Stimulated activated CD4-positive, alpha-beta T cell treated with anti-CD3 and anti-CD28 coated beads, TNF-alpha, amount 100 ng/mL, for 1 hour (primary cell): Measurements from ENCODE around the gene CD200.

Source experiments
- DNase-seq, 3 donors: peaks; one replicate each; pipeline ENCODE4 v3.0.0-alpha.2; 2020; ENCODE audit warnings: low read depth in 3 of 3, low spot score in 1 of 3

CD200 gene

GRCh38 chr3:112331851-112332250 lies 1.1 kb upstream of the CD200 start:
- DNase-seq, result no peak

GRCh38 chr3:112333381-112334317 lies 693 bp downstream of the CD200 start:
- DNase-seq, result no peak

- no peak for DNase-seq
These were observed 1.9 kb downstream of the CD200 start for GRCh38 chr3:112334691-112335433.

DNA sequence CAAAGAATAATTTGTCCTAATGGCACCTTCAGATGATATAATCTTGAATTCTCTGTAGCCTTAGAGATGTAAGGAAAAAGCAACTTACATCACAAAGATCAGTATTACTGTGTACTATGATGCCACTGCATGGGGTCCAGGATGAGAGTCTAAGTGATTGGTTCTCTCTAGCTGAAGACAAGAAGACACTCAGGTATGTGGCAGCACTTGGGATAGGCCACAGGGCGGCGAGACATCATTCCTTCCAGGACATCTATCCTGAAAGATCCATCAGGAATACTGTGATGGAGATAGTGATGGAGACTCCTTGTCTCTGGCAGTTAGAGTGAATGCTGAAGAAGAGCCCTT lies 2.5 kb downstream of the CD200 start:
- no peak for DNase-seq

DNA sequence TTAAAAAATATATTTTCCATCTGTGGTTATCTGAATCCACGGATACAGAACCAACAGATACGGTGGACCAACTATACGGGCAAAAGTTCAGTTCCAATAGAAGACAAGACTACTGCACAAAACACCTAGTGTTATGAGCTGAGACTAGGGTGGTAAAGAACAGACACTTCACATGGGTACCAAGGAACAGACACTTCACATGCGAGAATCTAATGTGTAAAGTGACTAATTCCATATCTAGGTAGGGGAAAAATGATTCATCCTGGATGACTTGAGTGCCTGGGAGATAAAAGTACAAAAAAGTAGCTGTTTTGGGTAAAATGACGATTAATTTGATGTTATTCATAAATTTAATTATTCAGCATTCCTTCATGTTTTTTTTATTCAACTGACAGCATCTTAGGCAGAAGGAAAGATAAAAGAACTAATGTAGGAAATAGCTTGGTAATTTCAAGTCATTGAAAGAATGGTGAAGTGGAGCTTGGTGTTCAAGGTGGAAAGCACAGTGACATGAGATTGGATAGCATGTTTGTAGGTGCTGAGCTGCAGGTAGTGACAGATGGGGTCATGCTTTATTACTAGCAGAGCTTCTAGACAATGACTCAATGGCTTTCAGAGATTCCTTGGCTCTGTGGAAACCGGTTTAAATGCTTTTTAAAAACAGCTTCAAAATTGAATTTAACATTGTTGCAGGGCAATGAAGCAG lies 5.2 kb downstream of the CD200 start:
- no peak for DNase-seq

DNA sequence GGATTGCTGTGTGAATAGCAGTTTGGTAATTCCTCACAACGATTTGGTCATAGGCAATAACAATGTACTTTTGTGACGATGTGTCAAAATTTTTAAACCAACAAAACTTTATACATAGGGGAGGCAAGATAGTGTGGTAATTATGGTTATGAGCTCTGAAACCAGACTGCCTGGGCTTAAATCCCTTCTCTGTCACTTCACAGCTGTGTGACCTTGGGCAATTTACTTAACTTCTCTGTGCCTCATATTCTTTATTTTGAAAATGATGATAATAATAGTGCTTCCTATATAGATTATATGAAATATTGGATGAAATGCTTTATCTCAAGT lies 5.7 kb downstream of the CD200 start:
- no peak for DNase-seq

- DNase-seq, result no peak
These were observed 6.2 kb downstream of the CD200 start for GRCh38 chr3:112339134-112339533.

- no peak for DNase-seq
These were observed 6.7 kb downstream of the CD200 start for GRCh38 chr3:112339609-112340008.

DNA sequence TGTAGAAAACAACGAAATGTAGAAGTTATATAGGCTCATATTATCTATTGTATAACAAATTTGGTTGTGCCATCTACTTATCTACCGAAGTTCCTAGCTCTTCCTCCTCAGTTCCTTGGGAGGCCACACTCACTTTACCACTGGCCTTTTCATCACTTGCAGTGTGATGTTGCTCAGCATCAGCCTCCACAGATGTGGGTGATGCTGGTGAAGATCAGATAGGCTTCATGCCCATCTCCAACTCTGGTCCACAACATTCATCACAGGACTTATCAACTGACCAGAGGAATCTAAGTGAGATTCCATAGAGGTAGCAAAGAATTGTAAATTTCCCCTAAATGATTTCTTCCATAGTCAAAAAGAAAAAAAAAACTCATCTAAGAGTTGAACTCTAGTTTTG lies 8.4 kb downstream of the CD200 start:
- DNase-seq, result no peak

DNA sequence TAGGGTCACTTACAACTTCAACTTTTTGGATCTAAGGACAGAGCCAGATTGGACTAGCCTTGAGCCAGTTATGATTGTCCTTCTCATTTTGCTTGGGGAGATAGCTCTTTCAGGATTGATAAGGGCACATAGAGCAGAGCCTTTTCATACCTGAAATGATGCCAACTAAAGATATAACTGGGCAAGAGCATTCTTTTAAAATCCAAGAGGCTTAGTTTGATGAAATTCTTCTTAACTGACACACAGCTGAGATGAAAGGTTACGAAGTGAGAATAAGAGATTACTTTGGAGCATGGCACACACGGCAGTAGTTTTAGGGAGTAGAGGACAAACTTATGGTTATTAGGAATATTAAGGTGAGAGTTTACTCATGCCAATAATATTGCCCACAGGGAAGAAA lies 12.7 kb downstream of the CD200 start:
- no peak for DNase-seq

- no peak for DNase-seq
These were observed 13.7 kb downstream of the CD200 start for GRCh38 chr3:112346491-112347122.

- no peak for DNase-seq
These were observed 16.0 kb downstream of the CD200 start for GRCh38 chr3:112348943-112349342.

DNA sequence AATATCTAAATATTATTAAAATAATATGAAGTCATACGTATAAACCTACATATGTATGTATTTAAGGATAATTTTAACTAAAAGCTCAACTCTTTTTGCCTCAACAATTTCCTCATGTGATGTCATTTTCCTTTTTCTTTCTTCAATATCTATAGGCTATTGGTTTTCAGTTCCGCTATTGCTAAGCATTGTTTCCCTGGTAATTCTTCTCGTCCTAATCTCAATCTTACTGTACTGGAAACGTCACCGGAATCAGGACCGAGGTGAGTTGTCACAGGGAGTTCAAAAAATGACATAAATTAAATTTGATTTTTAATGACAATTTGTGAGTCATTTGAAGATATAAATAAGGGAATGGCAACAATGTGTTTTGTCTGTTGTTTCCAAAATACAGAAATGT lies 16.6 kb downstream of the CD200 start:
- no peak for DNase-seq

GRCh38 chr3:112350018-112350810 lies 17.3 kb downstream of the CD200 start:
- DNase-seq, result no peak

DNA sequence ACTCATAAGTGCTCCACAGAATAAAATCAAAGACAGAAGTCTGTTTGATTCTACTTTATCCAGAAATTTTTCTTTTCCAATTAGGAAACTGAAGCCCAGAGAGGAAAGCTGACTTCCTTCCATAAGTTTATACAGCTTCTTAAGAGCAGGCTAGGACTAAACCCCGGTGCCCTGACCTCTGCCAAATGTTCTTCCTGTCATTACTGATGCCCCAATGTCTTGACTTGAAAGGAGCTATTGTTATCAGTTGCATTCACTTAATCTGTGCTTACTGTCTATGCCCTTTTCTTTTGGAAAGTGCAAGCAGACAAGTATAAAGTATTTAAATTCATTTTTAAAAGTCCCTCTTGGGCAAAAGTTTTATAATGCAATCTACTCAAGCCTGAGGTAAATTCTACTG lies 18.1 kb downstream of the CD200 start:
- DNase-seq, result no peak

- DNase-seq, result no peak
These were observed 18.9 kb downstream of the CD200 start for GRCh38 chr3:112351823-112352222.

GRCh38 chr3:112352720-112353119 lies 19.8 kb downstream of the CD200 start:
- DNase-seq, result no peak

- DNase-seq, result no peak
These were observed 20.4 kb downstream of the CD200 start for GRCh38 chr3:112353365-112353764.

DNA sequence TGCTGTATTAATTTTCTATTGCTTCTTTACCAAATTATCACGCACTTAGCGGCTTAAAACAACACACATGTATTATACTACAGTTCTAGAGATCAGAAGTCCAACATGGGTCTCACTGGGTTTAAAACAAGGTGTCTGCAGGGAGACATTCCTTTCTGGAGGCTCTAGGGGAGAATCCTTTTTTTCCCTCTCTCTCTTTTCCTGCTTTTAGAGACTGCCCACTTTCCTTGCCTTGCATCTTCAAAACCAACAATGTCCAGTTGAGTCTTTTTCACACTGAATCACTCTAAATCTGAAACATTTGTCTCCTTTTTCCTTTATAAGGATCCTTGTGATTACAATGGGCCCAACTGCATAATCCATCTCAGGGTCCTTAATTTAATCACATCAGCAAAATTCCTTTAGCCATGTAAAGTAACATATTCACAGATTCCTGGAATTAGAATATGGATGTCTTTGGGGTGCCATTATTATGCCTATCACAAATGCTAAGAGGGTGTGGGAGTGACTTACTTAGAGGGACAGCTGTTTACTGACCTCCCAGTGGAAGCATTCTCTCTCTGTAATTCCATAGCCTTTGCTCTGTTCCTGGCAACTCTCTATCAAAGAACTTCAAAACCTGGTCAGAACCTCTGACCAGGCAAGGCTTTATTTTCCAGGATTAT lies 21.8 kb downstream of the CD200 start:
- no peak for DNase-seq

GRCh38 chr3:112355307-112355687 lies 22.3 kb downstream of the CD200 start:
- no peak for DNase-seq
